Neutrophil (primary cell): Measurements from ENCODE around the gene GABRP.

ENCODE experiments used
- H3K27ac ChIP-seq: fragments of 200-600 bp; sonication (generic); 2 replicates; pipeline ENCODE4 v1.5.1; 2016; ENCODE audit warnings: mild to moderate bottlenecking, moderate library complexity
- H3K27me3 ChIP-seq: fragments of 200-600 bp; sonication (generic); 2 replicates; pipeline ENCODE4 v1.6.0; 2016; ENCODE audit warnings: mild to moderate bottlenecking
- H3K36me3 ChIP-seq: fragments of 200-600 bp; sonication (generic); 2 replicates; pipeline ENCODE4 v1.5.1; 2017
- H3K4me1 ChIP-seq, 2 experiments: fragments of 200-600 bp in 1 of 2; sonication (generic) in 1 of 2; 1 replicate in 1 of 2; 2 replicates in 1 of 2; pipeline versions ENCODE4 v1.5.1 to v1.6.1; 2013 to 2016; ENCODE audit warnings: low read depth in 1 of 2, low read length in 1 of 2, mild to moderate bottlenecking in 1 of 2, moderate library complexity in 1 of 2; ENCODE audit not compliant: control insufficient read depth in 1 of 2, insufficient read depth in 1 of 2
- H3K4me3 ChIP-seq, 2 experiments: fragments of 200-600 bp in 1 of 2; sonication (generic) in 1 of 2; 1 replicate in 1 of 2; 2 replicates in 1 of 2; pipeline ENCODE4 v1.5.1; 2013 to 2016; ENCODE audit warnings: low read depth in 1 of 2, low read length in 1 of 2, mild to moderate bottlenecking in 1 of 2, moderate library complexity in 1 of 2
- H3K9me3 ChIP-seq: fragments of 200-600 bp; sonication (generic); 2 replicates; pipeline ENCODE4 v1.5.1; 2016
- CTCF ChIP-seq: fragments of 200-600 bp; sonication (generic); IDR thresholded peaks from 2 replicates; pipeline ENCODE4 v1.5.1; 2016; ENCODE audit warnings: antibody characterized with exemption

The GABRP gene

DNA sequence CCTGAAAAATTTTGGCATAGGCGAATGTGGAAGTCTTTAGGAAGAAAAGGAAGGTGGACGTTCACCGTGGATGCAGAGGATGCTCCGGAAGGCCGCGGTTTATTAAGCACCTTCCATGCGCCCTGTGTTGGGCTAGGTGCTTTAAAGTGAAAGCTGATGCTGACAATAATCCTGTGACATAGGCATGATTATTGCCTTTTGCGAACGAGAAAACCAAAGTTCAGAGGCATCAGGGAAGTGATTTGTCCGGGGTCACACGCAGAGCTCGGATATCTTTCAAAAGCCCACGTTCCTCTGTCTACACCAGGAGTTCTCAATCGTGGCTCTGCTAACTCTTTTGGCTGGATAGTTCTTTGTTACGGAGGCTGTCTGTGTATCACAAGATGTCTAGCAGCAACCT, 12.0 kb upstream of the GABRP start:
- Histone ChIP-seq H3K4me3 (no peak overlapping the region), H3K27me3 (peaks cover 29% of the 10 kb centered on the region), H3K4me1 (no peaks in the 10 kb centered on the region), H3K9me3 (no peaks in the 10 kb centered on the region), H3K27ac (no peak overlapping the region), H3K36me3 (no peaks in the 10 kb centered on the region)
- TF ChIP-seq CTCF: no peak

GRCh38 chr5:170773024-170773985, 10.2 kb upstream of the GABRP start:
- Histone ChIP-seq H3K27ac (no peak overlapping the region), H3K4me1 (no peaks in the 10 kb centered on the region), H3K36me3 (no peaks in the 10 kb centered on the region), H3K4me3 (no peak overlapping the region), H3K27me3 (peaks cover 20% of the 10 kb centered on the region), H3K9me3 (no peaks in the 10 kb centered on the region)
- TF ChIP-seq CTCF: no peak

GRCh38 chr5:170774831-170775230, 8.7 kb upstream of the GABRP start:
- H3K27me3 ChIP-seq: peaks cover 4% of the 10 kb centered on the region
- H3K4me3 ChIP-seq: no peak overlapping the region
- no peaks in the 10 kb centered on the region for H3K4me1 ChIP-seq
- TF ChIP-seq CTCF: no peak
- no peaks in the 10 kb centered on the region for H3K9me3 ChIP-seq
- H3K27ac ChIP-seq: no peak overlapping the region
- H3K36me3 ChIP-seq: no peaks in the 10 kb centered on the region

DNA sequence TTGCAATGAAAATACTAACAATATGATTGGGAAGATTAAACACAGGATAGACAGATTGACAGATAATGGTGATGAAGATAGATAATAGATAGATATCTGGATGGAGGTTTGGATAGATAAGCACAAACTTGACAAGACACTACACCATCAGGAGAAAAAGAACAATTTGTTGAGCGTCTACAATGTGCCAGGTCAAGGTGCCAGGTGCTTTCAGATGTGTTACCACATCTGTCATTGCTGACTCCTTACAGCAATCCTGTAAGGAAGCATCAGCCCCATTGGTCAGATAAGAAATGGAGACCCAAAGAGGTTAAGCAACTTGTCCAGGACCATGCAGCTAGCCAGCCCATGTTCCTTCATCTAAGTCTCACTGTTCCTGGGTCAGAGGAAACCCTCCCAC, 1.6 kb upstream of the GABRP start:
- Histone ChIP-seq H3K36me3 (no peaks in the 10 kb centered on the region), H3K27ac (no peak overlapping the region), H3K9me3 (no peaks in the 10 kb centered on the region), H3K27me3 (no peaks in the 10 kb centered on the region), H3K4me3 (no peak overlapping the region), H3K4me1 (no peaks in the 10 kb centered on the region)
- TF ChIP-seq CTCF: no peak

- no peaks in the 10 kb centered on the region for H3K36me3 ChIP-seq
- TF ChIP-seq CTCF: no peak
- H3K27ac ChIP-seq: no peak overlapping the region
- no peaks in the 10 kb centered on the region for H3K4me1 ChIP-seq
- H3K9me3 ChIP-seq: no peaks in the 10 kb centered on the region
- no peak overlapping the region for H3K4me3 ChIP-seq
- no peaks in the 10 kb centered on the region for H3K27me3 ChIP-seq
These were observed 1.1 kb upstream of the GABRP start for GRCh38 chr5:170782438-170782837.
